ENCODE measurements around the gene PDYN. TPM values are rescaled to one million over a fixed set of nuclear protein-coding genes. Genes with fewer than 3 reads are reported as not detected.

The PDYN gene
- total and polyA plus RNA-seq, 9 of the 15 experiments (the other 6 are each of a cell fraction or from before 2014, with no cell fraction given) = not detected

- H3K4me2 ChIP-seq (ENCODE audit: insufficient read depth, low read length) = no peak overlapping the region
- BruUV-seq (replicated peaks) = no TSS peak
- POLR2A ChIA-PET = interaction anchor here (0.6 kb wide), 1 partner anchor 937 kb away, joined by 5 read pairs; no protein-coding TSS in a partner anchor
- TF ChIP-seq, protein P1, sequence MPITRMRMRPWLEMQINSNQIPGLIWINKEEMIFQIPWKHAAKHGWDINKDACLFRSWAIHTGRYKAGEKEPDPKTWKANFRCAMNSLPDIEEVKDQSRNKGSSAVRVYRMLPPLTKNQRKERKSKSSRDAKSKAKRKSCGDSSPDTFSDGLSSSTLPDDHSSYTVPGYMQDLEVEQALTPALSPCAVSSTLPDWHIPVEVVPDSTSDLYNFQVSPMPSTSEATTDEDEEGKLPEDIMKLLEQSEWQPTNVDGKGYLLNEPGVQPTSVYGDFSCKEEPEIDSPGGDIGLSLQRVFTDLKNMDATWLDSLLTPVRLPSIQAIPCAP (CRISPR knock-in tag; IDR thresholded peaks at IDR 0.05; ENCODE audit: borderline replicate concordance) = no peak
- TF ChIP-seq SOX6 (IDR thresholded peaks at IDR 0.05) (no peak), POLR2B (IDR thresholded peaks at IDR 0.05; ENCODE audit: low read depth, partially characterized antibody) (no peak), ARID3A (IDR thresholded peaks at IDR 0.05; ENCODE audit: borderline replicate concordance, low read depth, low read length) (no peak), NFRKB (IDR thresholded peaks at IDR 0.05; ENCODE audit: low read depth) (no peak), GABPA (tag; conservative IDR thresholded peaks at IDR 0.05; ENCODE audit: low read depth) (no peak), FOXA3 (CRISPR knock-in tag; conservative IDR thresholded peaks at IDR 0.05 in 1 of 2, IDR thresholded peaks at IDR 0.05 in 1 of 2) (no peak), GABPB1 (CRISPR knock-in tag; IDR thresholded peaks at IDR 0.05) (no peak), RBM34 (IDR thresholded peaks at IDR 0.05; ENCODE audit: borderline replicate concordance, insufficient read depth, low read length) (no peak), GABPB2 (CRISPR knock-in tag; conservative IDR thresholded peaks at IDR 0.05) (no peak), ZFP91 (CRISPR knock-in tag; IDR thresholded peaks at IDR 0.05) (no peak), ZNF347 (CRISPR knock-in tag; IDR thresholded peaks at IDR 0.05; ENCODE audit: low read depth) (no peak), ZBTB1 (CRISPR knock-in tag; IDR thresholded peaks at IDR 0.05; ENCODE audit: borderline replicate concordance, low read depth) (no peak), ZKSCAN3 (CRISPR knock-in tag; IDR thresholded peaks at IDR 0.05) (no peak)
- TF ChIP-seq, protein P2, sequence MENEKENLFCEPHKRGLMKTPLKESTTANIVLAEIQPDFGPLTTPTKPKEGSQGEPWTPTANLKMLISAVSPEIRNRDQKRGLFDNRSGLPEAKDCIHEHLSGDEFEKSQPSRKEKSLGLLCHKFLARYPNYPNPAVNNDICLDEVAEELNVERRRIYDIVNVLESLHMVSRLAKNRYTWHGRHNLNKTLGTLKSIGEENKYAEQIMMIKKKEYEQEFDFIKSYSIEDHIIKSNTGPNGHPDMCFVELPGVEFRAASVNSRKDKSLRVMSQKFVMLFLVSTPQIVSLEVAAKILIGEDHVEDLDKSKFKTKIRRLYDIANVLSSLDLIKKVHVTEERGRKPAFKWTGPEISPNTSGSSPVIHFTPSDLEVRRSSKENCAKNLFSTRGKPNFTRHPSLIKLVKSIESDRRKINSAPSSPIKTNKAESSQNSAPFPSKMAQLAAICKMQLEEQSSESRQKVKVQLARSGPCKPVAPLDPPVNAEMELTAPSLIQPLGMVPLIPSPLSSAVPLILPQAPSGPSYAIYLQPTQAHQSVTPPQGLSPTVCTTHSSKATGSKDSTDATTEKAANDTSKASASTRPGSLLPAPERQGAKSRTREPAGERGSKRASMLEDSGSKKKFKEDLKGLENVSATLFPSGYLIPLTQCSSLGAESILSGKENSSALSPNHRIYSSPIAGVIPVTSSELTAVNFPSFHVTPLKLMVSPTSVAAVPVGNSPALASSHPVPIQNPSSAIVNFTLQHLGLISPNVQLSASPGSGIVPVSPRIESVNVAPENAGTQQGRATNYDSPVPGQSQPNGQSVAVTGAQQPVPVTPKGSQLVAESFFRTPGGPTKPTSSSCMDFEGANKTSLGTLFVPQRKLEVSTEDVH (IDR thresholded peaks at IDR 0.05; ENCODE audit: low read depth, partially characterized antibody) = no peak
Observed at GRCh38 chr20:1952737-1953530, 40.9 kb downstream of the PDYN start.

More at GRCh38 chr20:1952737-1953530, 40.9 kb downstream of the PDYN start:
- no peaks in the 10 kb centered on the region for H3K9me3 ChIP-seq (replicated peaks; ENCODE audit: control insufficient read depth, insufficient read depth, low read depth, low read length)
- H3K9me1 ChIP-seq (ENCODE audit: control insufficient read depth, insufficient read depth, low read length) = no peaks in the 10 kb centered on the region
- in situ Hi-C loops (cut with MboI) = no loop called here
- no peaks in the 10 kb centered on the region for H4K20me1 ChIP-seq (replicated peaks; ENCODE audit: control insufficient read depth, insufficient read depth, low read length)
- DNase-seq (ENCODE audit: extremely low read depth in 1 of 4, low spot score in 3 of 4) = no peak
- H3K27me3 ChIP-seq (ENCODE audit: control insufficient read depth in 2 of 2, insufficient read depth in 2 of 2, low read length in 2 of 2) = peaks cover 0 to under 1% of the 10 kb centered on the region in 2 experiments; a peak in 4 of 5 replicates
- no peak overlapping the region for H3K27ac ChIP-seq (ENCODE audit: extremely low read depth, low read depth, low read length)
- CTCF ChIA-PET (ENCODE audit: low intra/inter-chr PET ratio) = no interaction called here
- FAIRE-seq = no peak
- no peak overlapping the region for H3K9ac ChIP-seq (ENCODE audit: insufficient read depth in 1 of 2, low read depth in 2 of 2, low read length in 2 of 2)
- H3K79me2 ChIP-seq (ENCODE audit: control insufficient read depth, insufficient read depth, low read length) = no peaks in the 10 kb centered on the region
- no peak for ATAC-seq
- no peaks in the 10 kb centered on the region for H3K36me3 ChIP-seq (ENCODE audit: control insufficient read depth, insufficient read depth, low read length)
- WGBS (ENCODE audit: insufficient coverage, low coverage, missing lambda C conversion rate) = 0% methylated on average over 3 of the region's 6 CpGs
- no peak overlapping the region for H2AFZ ChIP-seq (ENCODE audit: low read depth, low read length)
- intact Hi-C loops (cut with micrococcal nuclease) = no loop called here
- no peaks in the 10 kb centered on the region for H3K4me1 ChIP-seq (replicated peaks in 1 of 2; ENCODE audit: control insufficient read depth in 2 of 2, insufficient read depth in 2 of 2, low read length in 2 of 2)
- H3K4me3 ChIP-seq = no peak overlapping the region

Data from K562 (cell line).